ENCODE results near the gene NDUFAF8.

DNA sequence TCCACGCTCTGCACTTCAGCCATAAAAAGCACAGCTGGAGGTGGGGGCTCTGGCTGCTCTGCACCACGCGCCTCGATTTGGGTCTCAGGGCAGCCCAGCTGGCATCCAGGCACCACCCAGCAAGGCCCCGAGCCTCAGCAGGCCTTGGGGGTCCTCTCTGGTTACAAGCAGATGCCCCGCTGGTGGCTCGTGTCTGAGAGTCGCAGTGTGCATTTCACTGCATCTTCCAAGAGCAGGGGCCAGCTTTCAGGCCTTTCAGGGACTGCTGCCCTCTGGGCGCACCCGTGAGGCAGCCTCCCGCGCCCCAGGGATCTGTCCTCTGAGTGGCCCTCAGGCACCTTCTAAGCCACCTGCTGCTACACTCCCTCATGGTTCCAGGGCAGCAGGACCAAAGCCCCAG lies 25.5 kb downstream of the NDUFAF8 start:
- TF ChIP-seq CTCF (IDR thresholded peaks at IDR 0.05) (no peak), POLR2A (IDR thresholded peaks at IDR 0.05) (no peak)
